ENCODE data around the gene MT2A. TPM values are rescaled to one million over a fixed set of nuclear protein-coding genes. Genes with fewer than 3 reads are reported as not detected.

The MT2A gene
- total RNA-seq, 1 donor from 2014 or later: 5.7 TPM

GRCh38 chr16:56623637-56624036 lies 15.3 kb downstream of the MT2A start:
- TF ChIP-seq CTCF (IDR thresholded peaks at IDR 0.05; ENCODE audit: unreplicated experiment): no peak
- H3K27me3 Mint-ChIP-seq (ENCODE audit: low read depth): peaks cover 74% of the 10 kb centered on the region
- H3K27ac Mint-ChIP-seq: no peak overlapping the region
- H3K4me3 Mint-ChIP-seq: no peak overlapping the region
- H3K9me3 Mint-ChIP-seq: no peaks in the 10 kb centered on the region
- peaks cover 18% of the 10 kb centered on the region for H3K4me1 Mint-ChIP-seq
- DNase-seq (ENCODE audit: low spot score in 2 of 2, unreplicated experiment in 2 of 2): no peak
- no peaks in the 10 kb centered on the region for H3K36me3 Mint-ChIP-seq

- no peak for TF ChIP-seq CTCF (IDR thresholded peaks at IDR 0.05; ENCODE audit: unreplicated experiment)
- peaks cover 18% of the 10 kb centered on the region for H3K4me1 Mint-ChIP-seq
- peak within 1 kb of the TSS; percentile 66 for H3K4me3 Mint-ChIP-seq
- H3K9me3 Mint-ChIP-seq: no peaks in the 10 kb centered on the region
- H3K27me3 Mint-ChIP-seq (ENCODE audit: low read depth): peaks cover 76% of the 10 kb centered on the region
- H3K27ac Mint-ChIP-seq: no peak within 1 kb of the TSS
- DNase-seq (ENCODE audit: low spot score in 2 of 2, unreplicated experiment in 2 of 2): no peak
- no peaks in the 10 kb centered on the region for H3K36me3 Mint-ChIP-seq
Measured at GRCh38 chr16:56625140-56625942, 17.0 kb downstream of the MT2A start, which contains the start of gene MT1E. TSS of gene MT1E (plus strand) at chr16:56625781. CDS start at chr16:56625852, 71 bp downstream.

- H3K4me1 Mint-ChIP-seq: peaks cover 18% of the 10 kb centered on the region
- no peak for TF ChIP-seq CTCF (IDR thresholded peaks at IDR 0.05; ENCODE audit: unreplicated experiment)
- no peak overlapping the region for H3K27ac Mint-ChIP-seq
- H3K27me3 Mint-ChIP-seq (ENCODE audit: low read depth): peaks cover 78% of the 10 kb centered on the region
- H3K9me3 Mint-ChIP-seq: no peaks in the 10 kb centered on the region
- peak overlapping the region; percentile 57 for H3K4me3 Mint-ChIP-seq
- DNase-seq (ENCODE audit: low spot score in 2 of 2, unreplicated experiment in 2 of 2): no peak
- H3K36me3 Mint-ChIP-seq: no peaks in the 10 kb centered on the region
Measured at GRCh38 chr16:56625943-56626654, 17.7 kb downstream of the MT2A start.

GRCh38 chr16:56626685-56627084 lies 18.3 kb downstream of the MT2A start:
- Mint-ChIP-seq H3K9me3 (no peaks in the 10 kb centered on the region), H3K4me3 (no peak overlapping the region), H3K27ac (no peak overlapping the region), H3K27me3 (ENCODE audit: low read depth) (peaks cover 81% of the 10 kb centered on the region), H3K36me3 (no peaks in the 10 kb centered on the region), H3K4me1 (peaks cover 15% of the 10 kb centered on the region)
- DNase-seq (ENCODE audit: low spot score in 2 of 2, unreplicated experiment in 2 of 2): no peak
- TF ChIP-seq CTCF (IDR thresholded peaks at IDR 0.05; ENCODE audit: unreplicated experiment): no peak

- Mint-ChIP-seq H3K4me1 (peaks cover 19% of the 10 kb centered on the region), H3K36me3 (no peaks in the 10 kb centered on the region), H3K4me3 (no peak overlapping the region), H3K27ac (no peak overlapping the region), H3K9me3 (no peaks in the 10 kb centered on the region), H3K27me3 (ENCODE audit: low read depth) (peaks cover 87% of the 10 kb centered on the region)
- no peak for DNase-seq (ENCODE audit: low spot score in 2 of 2, unreplicated experiment in 2 of 2)
- no peak for TF ChIP-seq CTCF (IDR thresholded peaks at IDR 0.05; ENCODE audit: unreplicated experiment)
Measured at GRCh38 chr16:56628486-56629350, 20.3 kb downstream of the MT2A start.

Data from mesothelial cell of epicardium (in vitro differentiated cells).